Measurements from ENCODE around the gene NKAIN2.

DNA sequence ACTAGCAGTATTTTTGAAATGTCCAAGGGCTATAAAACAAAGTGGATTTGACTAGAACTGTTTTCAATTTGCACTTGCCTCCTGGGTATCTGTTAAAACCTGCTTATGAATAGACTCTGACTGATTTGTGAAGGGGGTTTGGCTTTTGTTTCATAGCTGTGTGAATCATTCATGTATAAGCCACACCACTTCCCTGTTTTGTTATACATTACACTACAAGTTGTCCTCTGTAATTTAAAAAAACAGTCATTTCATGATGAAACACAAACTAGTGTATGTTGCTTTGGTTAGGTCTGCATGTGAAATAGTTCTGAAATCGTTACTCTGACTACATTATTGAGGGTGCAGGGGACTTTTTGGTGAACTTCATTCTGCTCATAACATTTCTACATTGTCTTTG, 121.7 kb downstream of the NKAIN2 start:
- TF ChIP-seq, protein P1, sequence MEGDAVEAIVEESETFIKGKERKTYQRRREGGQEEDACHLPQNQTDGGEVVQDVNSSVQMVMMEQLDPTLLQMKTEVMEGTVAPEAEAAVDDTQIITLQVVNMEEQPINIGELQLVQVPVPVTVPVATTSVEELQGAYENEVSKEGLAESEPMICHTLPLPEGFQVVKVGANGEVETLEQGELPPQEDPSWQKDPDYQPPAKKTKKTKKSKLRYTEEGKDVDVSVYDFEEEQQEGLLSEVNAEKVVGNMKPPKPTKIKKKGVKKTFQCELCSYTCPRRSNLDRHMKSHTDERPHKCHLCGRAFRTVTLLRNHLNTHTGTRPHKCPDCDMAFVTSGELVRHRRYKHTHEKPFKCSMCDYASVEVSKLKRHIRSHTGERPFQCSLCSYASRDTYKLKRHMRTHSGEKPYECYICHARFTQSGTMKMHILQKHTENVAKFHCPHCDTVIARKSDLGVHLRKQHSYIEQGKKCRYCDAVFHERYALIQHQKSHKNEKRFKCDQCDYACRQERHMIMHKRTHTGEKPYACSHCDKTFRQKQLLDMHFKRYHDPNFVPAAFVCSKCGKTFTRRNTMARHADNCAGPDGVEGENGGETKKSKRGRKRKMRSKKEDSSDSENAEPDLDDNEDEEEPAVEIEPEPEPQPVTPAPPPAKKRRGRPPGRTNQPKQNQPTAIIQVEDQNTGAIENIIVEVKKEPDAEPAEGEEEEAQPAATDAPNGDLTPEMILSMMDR (conservative IDR thresholded peaks at IDR 0.05 in 1 of 2, IDR thresholded peaks at IDR 0.05 in 1 of 2; ENCODE audit: extremely low read depth in 1 of 2, insufficient read depth in 1 of 2, low read depth in 1 of 2, low read length in 2 of 2): no peak
- no peak for TF ChIP-seq EZH2 (IDR thresholded peaks at IDR 0.05; ENCODE audit: borderline replicate concordance, low read length)

Measured in mammary epithelial cell (primary cell).